GM12874 (cell line): ENCODE results near the gene DDA1.

Experiments
- CTCF ChIP-seq: IDR thresholded peaks from 2 replicates; pipeline ENCODE4 v1.5.1; 2011; ENCODE audit warnings: low read depth, mild to moderate bottlenecking, control low read depth, low read length, moderate library complexity; ENCODE audit not compliant: insufficient read depth

The DDA1 gene

GRCh38 chr19:17309198-17309964 is at the start of gene DDA1:
Gene DDA1 (plus strand): TSS chr19:17309563. CDS start chr19:17309655, 92 bp downstream.
- TF ChIP-seq CTCF = no peak

- TF ChIP-seq CTCF = no peak
These were observed 49.4 kb upstream of the DDA1 start for GRCh38 chr19:17259934-17260333.

GRCh38 chr19:17260842-17261325 is 48.5 kb upstream of the DDA1 start:
- peak; percentile 98 for TF ChIP-seq CTCF

- TF ChIP-seq CTCF = no peak
These were observed 46.8 kb upstream of the DDA1 start for GRCh38 chr19:17262557-17262956.

- no peak for TF ChIP-seq CTCF
These were observed 45.4 kb upstream of the DDA1 start for GRCh38 chr19:17263712-17264640.

- TF ChIP-seq CTCF = no peak
These were observed 44.8 kb upstream of the DDA1 start, which contains the start of gene USHBP1 for GRCh38 chr19:17264641-17264979. Gene USHBP1 (minus strand): TSS chr19:17264745. CDS start chr19:17264299, 446 bp downstream.

DNA sequence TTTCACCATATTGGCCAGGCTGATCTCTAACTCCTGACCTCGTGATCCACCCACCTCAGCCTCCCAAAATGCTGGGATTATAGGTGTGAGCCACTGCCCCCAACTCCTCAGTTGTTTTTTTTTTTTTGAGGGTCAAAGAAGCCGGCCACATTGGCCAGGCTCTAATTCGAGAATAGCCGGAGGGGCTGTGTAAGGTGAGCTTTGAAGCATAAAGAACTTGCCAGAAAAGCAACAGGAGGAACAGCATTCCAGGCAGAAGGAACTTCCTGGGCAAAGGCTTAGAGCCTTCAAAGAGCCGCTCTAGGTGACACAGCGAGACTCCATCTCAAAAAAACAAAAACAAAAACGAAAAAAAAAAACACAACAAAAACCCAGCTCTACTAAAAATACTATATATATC is 43.3 kb upstream of the DDA1 start:
- no peak for TF ChIP-seq CTCF
